Astrocyte (in vitro differentiated cells and primary cell): ENCODE results near the gene RAB27B. TPM values are rescaled to one million over a fixed set of nuclear protein-coding genes. Genes with fewer than 3 reads are reported as not detected.

ENCODE experiments used
- DNase-seq: peaks from one replicate; pipeline ENCODE4 v3.0.0-alpha.2; 2010; ENCODE audit warnings: low read depth
- FAIRE-seq: peaks from 2 replicates; lab custom pipeline; 2011; peaks lifted over from hg19 to GRCh38; lab: Jason Lieb, UNC
- H2AFZ ChIP-seq: 2 replicates; pipeline ENCODE4 v1.6.0; 2012; ENCODE audit warnings: low read depth, low read length, inconsistent platforms
- H3K27ac ChIP-seq: 2 replicates; pipeline ENCODE4 v1.5.1; 2011; ENCODE audit warnings: low read depth, low read length, inconsistent platforms
- H3K27me3 ChIP-seq: 2 replicates; pipeline ENCODE4 v1.6.0; 2011; ENCODE audit warnings: low read length, inconsistent platforms; ENCODE audit not compliant: insufficient read depth
- H3K36me3 ChIP-seq: 2 replicates; pipeline ENCODE4 v1.5.1; 2011; ENCODE audit warnings: low read length, inconsistent platforms; ENCODE audit not compliant: insufficient read depth
- H3K4me1 ChIP-seq: 2 replicates; pipeline ENCODE4 v1.5.1; 2011; ENCODE audit warnings: low read length, inconsistent platforms; ENCODE audit not compliant: insufficient read depth
- H3K4me2 ChIP-seq: 2 replicates; pipeline ENCODE4 v1.6.0; 2012; ENCODE audit warnings: low read length, inconsistent platforms
- H3K4me3 ChIP-seq: 2 replicates; pipeline ENCODE4 v1.5.1; 2011; ENCODE audit warnings: low read depth, mild to moderate bottlenecking, low read length, inconsistent platforms; ENCODE audit not compliant: insufficient read depth
- H3K79me2 ChIP-seq: 2 replicates; pipeline ENCODE4 v1.6.0; 2012; ENCODE audit warnings: mild to moderate bottlenecking, low read length, inconsistent platforms; ENCODE audit not compliant: insufficient read depth
- H3K9ac ChIP-seq: 2 replicates; pipeline ENCODE4 v1.6.0; 2012; ENCODE audit warnings: mild to moderate bottlenecking, low read length, inconsistent platforms
- H3K9me3 ChIP-seq: 2 replicates; pipeline ENCODE4 v1.5.1; 2012; ENCODE audit warnings: low read depth, mild to moderate bottlenecking, low read length, inconsistent platforms; ENCODE audit not compliant: insufficient read depth
- H4K20me1 ChIP-seq: 2 replicates; pipeline ENCODE4 v1.6.0; 2012; ENCODE audit warnings: low read length, inconsistent platforms; ENCODE audit not compliant: insufficient read depth
- H3K27ac Mint-ChIP-seq: one replicate; pipeline ENCODE4 v1.8.0; 2021; ENCODE audit warnings: mild to moderate bottlenecking, mixed read lengths; ENCODE audit not compliant: unreplicated experiment
- H3K27me3 Mint-ChIP-seq: one replicate; pipeline ENCODE4 v1.8.0; 2021; ENCODE audit warnings: low read depth, mixed read lengths; ENCODE audit not compliant: unreplicated experiment
- H3K36me3 Mint-ChIP-seq: one replicate; pipeline ENCODE4 v1.8.0; 2021; ENCODE audit warnings: low read depth, mixed read lengths; ENCODE audit not compliant: unreplicated experiment
- H3K4me1 Mint-ChIP-seq: one replicate; pipeline ENCODE4 v1.8.0; 2021; ENCODE audit warnings: low read depth, mixed read lengths; ENCODE audit not compliant: unreplicated experiment
- H3K4me3 Mint-ChIP-seq: one replicate; pipeline ENCODE4 v1.8.0; 2021; ENCODE audit warnings: mild to moderate bottlenecking, moderate library complexity, mixed read lengths; ENCODE audit not compliant: unreplicated experiment
- H3K9me3 Mint-ChIP-seq: one replicate; pipeline ENCODE4 v1.8.0; 2021; ENCODE audit warnings: mild to moderate bottlenecking, mixed read lengths; ENCODE audit not compliant: unreplicated experiment
- CTCF ChIP-seq: IDR thresholded peaks from 2 replicates; pipeline ENCODE4 v1.5.1; 2011; ENCODE audit warnings: low read depth, mild to moderate bottlenecking, inconsistent platforms, low read length, moderate library complexity; ENCODE audit not compliant: insufficient read depth
- EZH2 ChIP-seq: IDR thresholded peaks from 2 replicates; pipeline ENCODE4 v1.6.1; 2012; ENCODE audit warnings: mild to moderate bottlenecking, low read length, inconsistent platforms; ENCODE audit not compliant: insufficient read depth
- total RNA-seq: library from RNA; stranded (reverse); gene quantifications from 2 replicates; pipeline ENCODE4 v1.2.1, GENCODE V29; 2021

The RAB27B gene
- total RNA-seq, 1 donor from 2014 or later = 0.91 TPM

GRCh38 chr18:54888378-54888777, 60.1 kb downstream of the RAB27B start:
- Histone ChIP-seq H3K27me3 (no peaks in the 10 kb centered on the region), H3K4me1 (no peaks in the 10 kb centered on the region), H3K27ac (no peak overlapping the region), H3K9me3 (no peaks in the 10 kb centered on the region), H2AFZ (no peak overlapping the region), H3K4me2 (no peak overlapping the region), H3K9ac (no peak overlapping the region), H3K4me3 (no peak overlapping the region), H3K79me2 (no peaks in the 10 kb centered on the region), H3K36me3 (no peaks in the 10 kb centered on the region), H4K20me1 (no peaks in the 10 kb centered on the region)
- FAIRE-seq (no peak), DNase-seq (no peak)
- H3K9me3 Mint-ChIP-seq = no peaks in the 10 kb centered on the region
- no peaks in the 10 kb centered on the region for H3K27me3 Mint-ChIP-seq
- H3K4me3 Mint-ChIP-seq = no peak overlapping the region
- no peak overlapping the region for H3K27ac Mint-ChIP-seq
- no peaks in the 10 kb centered on the region for H3K36me3 Mint-ChIP-seq
- H3K4me1 Mint-ChIP-seq = peaks cover 4% of the 10 kb centered on the region
- TF ChIP-seq CTCF (no peak), EZH2 (no peak)

DNA sequence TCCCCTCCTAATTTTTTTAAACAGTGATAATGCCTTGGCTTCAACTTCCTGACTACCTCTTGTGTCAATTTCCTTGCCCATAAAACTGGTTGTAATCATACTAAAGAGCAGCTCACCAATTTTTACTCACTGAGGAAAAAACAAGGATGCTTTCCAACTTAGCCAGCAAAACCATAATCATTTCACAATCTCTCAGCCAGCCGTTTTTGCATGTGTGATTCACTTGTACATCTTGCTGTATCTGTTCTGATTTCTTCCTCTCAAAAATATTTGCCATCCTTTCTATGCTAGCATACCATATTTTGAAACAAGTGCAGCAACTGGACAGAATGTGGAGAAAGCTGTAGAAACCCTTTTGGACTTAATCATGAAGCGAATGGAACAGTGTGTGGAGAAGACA, 60.7 kb downstream of the RAB27B start:
- H3K4me3 ChIP-seq = no peak overlapping the region
- no peaks in the 10 kb centered on the region for H3K4me1 ChIP-seq
- no peak overlapping the region for H3K9ac ChIP-seq
- Mint-ChIP-seq H3K27ac (no peak overlapping the region), H3K4me1 (no peaks in the 10 kb centered on the region), H3K4me3 (no peak overlapping the region), H3K36me3 (no peaks in the 10 kb centered on the region), H3K9me3 (no peaks in the 10 kb centered on the region), H3K27me3 (no peaks in the 10 kb centered on the region)
- H3K27me3 ChIP-seq = no peaks in the 10 kb centered on the region
- FAIRE-seq (no peak), DNase-seq (peak; percentile 46)
- H3K9me3 ChIP-seq = no peaks in the 10 kb centered on the region
- no peak overlapping the region for H2AFZ ChIP-seq
- H3K36me3 ChIP-seq = no peaks in the 10 kb centered on the region
- no peak overlapping the region for H3K4me2 ChIP-seq
- no peaks in the 10 kb centered on the region for H3K79me2 ChIP-seq
- no peaks in the 10 kb centered on the region for H4K20me1 ChIP-seq
- no peak for TF ChIP-seq EZH2
- no peak for TF ChIP-seq CTCF
- no peak overlapping the region for H3K27ac ChIP-seq

DNA sequence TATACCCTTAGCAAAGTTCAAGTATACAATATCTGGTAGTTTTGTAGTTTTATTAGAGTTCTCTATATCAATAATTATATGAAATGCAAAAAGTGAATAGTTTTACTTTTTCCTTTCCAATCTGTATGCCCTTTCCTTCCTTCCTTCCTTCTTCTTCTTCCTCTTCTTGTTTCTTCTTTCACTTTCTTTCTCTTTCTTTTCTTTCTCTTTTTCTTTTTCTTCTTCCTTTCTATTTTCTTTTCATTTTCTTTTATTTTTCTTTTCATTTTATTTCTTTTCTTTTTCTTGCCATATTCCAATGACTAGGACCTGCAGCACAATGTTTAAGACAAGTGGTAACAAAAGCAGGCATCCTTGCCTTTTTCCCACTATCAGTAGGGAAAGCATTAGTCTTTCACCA, 71.2 kb downstream of the RAB27B start:
- Histone ChIP-seq H3K36me3 (no peaks in the 10 kb centered on the region), H3K27ac (no peak overlapping the region), H3K9me3 (no peaks in the 10 kb centered on the region), H3K4me1 (no peaks in the 10 kb centered on the region), H3K79me2 (no peaks in the 10 kb centered on the region), H3K9ac (no peak overlapping the region), H3K4me2 (no peak overlapping the region), H4K20me1 (no peaks in the 10 kb centered on the region), H2AFZ (no peak overlapping the region), H3K27me3 (no peaks in the 10 kb centered on the region), H3K4me3 (no peak overlapping the region)
- DNase-seq (no peak), FAIRE-seq (no peak)
- H3K9me3 Mint-ChIP-seq = no peaks in the 10 kb centered on the region
- no peak overlapping the region for H3K27ac Mint-ChIP-seq
- H3K27me3 Mint-ChIP-seq = no peaks in the 10 kb centered on the region
- no peaks in the 10 kb centered on the region for H3K36me3 Mint-ChIP-seq
- no peaks in the 10 kb centered on the region for H3K4me1 Mint-ChIP-seq
- H3K4me3 Mint-ChIP-seq = no peak overlapping the region
- TF ChIP-seq CTCF (no peak), EZH2 (no peak)
